GM23338 (cell line): ENCODE results near the gene EHF. TPM values are rescaled to one million over a fixed set of nuclear protein-coding genes. Genes with fewer than 3 reads are reported as not detected.

Source experiments
- ATAC-seq: fragments of 200-7000 bp; cut with Tn5 transposase; 3 replicates; pipeline ENCODE4 v1.9.1; 2020
- DNase-seq: peaks from one replicate; pipeline ENCODE4 v3.0.0-alpha.2; 2015; ENCODE audit warnings: low spot score
- H2AFZ ChIP-seq: fragments of 200-600 bp; sonication (generic); 2 replicates; pipeline ENCODE4 v1.8.0; 2016; ENCODE audit warnings: antibody characterized with exemption, mild to moderate bottlenecking, moderate library complexity
- H3F3A ChIP-seq: fragments of 200-600 bp; sonication (generic); replicated peaks from 2 replicates; pipeline ENCODE4 v1.8.0; 2017; ENCODE audit warnings: antibody characterized with exemption, mixed run types, low read depth
- H3K27ac ChIP-seq: fragments of 200-600 bp; sonication (generic); 2 replicates; pipeline ENCODE4 v1.6.1; 2016; ENCODE audit warnings: low read depth
- H3K27me3 ChIP-seq: fragments of 200-600 bp; sonication (generic); 2 replicates; pipeline ENCODE4 v1.8.0; 2016; ENCODE audit warnings: mild to moderate bottlenecking, mixed run types, moderate library complexity; ENCODE audit not compliant: insufficient read depth
- H3K36me3 ChIP-seq: fragments of 200-600 bp; sonication (generic); 2 replicates; pipeline ENCODE4 v1.8.0; 2016; ENCODE audit warnings: mild to moderate bottlenecking; ENCODE audit not compliant: insufficient read depth
- H3K4me1 ChIP-seq: fragments of 200-600 bp; sonication (generic); 2 replicates; pipeline ENCODE4 v1.8.0; 2016; ENCODE audit warnings: mild to moderate bottlenecking, moderate library complexity; ENCODE audit not compliant: insufficient read depth
- H3K4me2 ChIP-seq: fragments of 200-600 bp; sonication (generic); 2 replicates; pipeline ENCODE4 v1.7.1; 2017; ENCODE audit warnings: mixed run types
- H3K4me3 ChIP-seq: fragments of 200-600 bp; sonication (generic); 2 replicates; pipeline ENCODE4 v1.6.1; 2016; ENCODE audit warnings: mixed run types
- H3K79me2 ChIP-seq: fragments of 200-600 bp; sonication (generic); replicated peaks from 2 replicates; pipeline ENCODE4 v1.8.0; 2017; ENCODE audit warnings: mild to moderate bottlenecking; ENCODE audit not compliant: insufficient read depth
- H3K9me2 ChIP-seq: fragments of 200-600 bp; sonication (generic); 2 replicates; pipeline ENCODE4 v1.8.0; 2017; ENCODE audit not compliant: insufficient read depth
- H4K20me1 ChIP-seq: fragments of 200-600 bp; sonication (generic); replicated peaks from 2 replicates; pipeline ENCODE4 v1.8.0; 2017; ENCODE audit warnings: mild to moderate bottlenecking; ENCODE audit not compliant: insufficient read depth
- H3K27ac Mint-ChIP-seq: 2 replicates; pipeline ENCODE4 v1.8.0; 2020; ENCODE audit warnings: inconsistent platforms, mild to moderate bottlenecking, moderate library complexity, mixed read lengths
- H3K27me3 Mint-ChIP-seq: 3 replicates; pipeline ENCODE4 v1.8.0; 2022; ENCODE audit warnings: low read depth, mild to moderate bottlenecking, moderate library complexity, mixed read lengths, inconsistent platforms; ENCODE audit not compliant: insufficient read depth, poor library complexity
- H3K36me3 Mint-ChIP-seq: 3 replicates; pipeline ENCODE4 v1.8.0; 2021; ENCODE audit warnings: low read depth, mild to moderate bottlenecking, inconsistent platforms, moderate library complexity, mixed read lengths
- H3K4me1 Mint-ChIP-seq: 3 replicates; pipeline ENCODE4 v1.8.0; 2020; ENCODE audit warnings: mild to moderate bottlenecking, inconsistent platforms, mixed read lengths
- H3K4me3 Mint-ChIP-seq: 3 replicates; pipeline ENCODE4 v1.8.0; 2021; ENCODE audit warnings: moderate library complexity, mild to moderate bottlenecking, inconsistent platforms, mixed read lengths
- H3K9me3 Mint-ChIP-seq: 3 replicates; pipeline ENCODE4 v1.8.0; 2020; ENCODE audit warnings: moderate library complexity, mild to moderate bottlenecking, inconsistent platforms, mixed read lengths
- ETS1 ChIP-seq: IDR thresholded peaks from 2 replicates; pipeline ENCODE4 v1.6.1; 2016; ENCODE audit warnings: antibody characterized with exemption
- EZH2 ChIP-seq: fragments of 200-600 bp; sonication (generic); IDR thresholded peaks from one replicate; pipeline ENCODE4 v1.8.0; 2017; ENCODE audit warnings: antibody characterized with exemption, mild to moderate bottlenecking, low read depth; ENCODE audit not compliant: unreplicated experiment
- POLR2AphosphoS5 ChIP-seq: IDR thresholded peaks from 2 replicates; pipeline ENCODE4 v1.6.1; 2016; ENCODE audit warnings: antibody characterized with exemption, low read depth
- ZNF462 ChIP-seq: fragments of 250-450 bp; sonication (Bioruptor Pico); IDR thresholded peaks from 2 replicates; pipeline ENCODE4 v1.5.0; 2020; ENCODE audit warnings: mild to moderate bottlenecking, moderate library complexity
- polyA plus RNA-seq: library from polyadenylated mRNA; unstranded; fragments of >200 nt; fragmentation: Nextera tagmentation; extraction: Ambion mirVana; gene quantifications from 2 replicates; pipeline ENCODE4 v1.2.1, GENCODE V29; 2016
- total RNA-seq: library from RNA; depleted of rRNA; stranded (reverse); fragments of >200 nt; shearing (Covaris generic); gene quantifications from 2 replicates; pipeline ENCODE4 v1.2.3, GENCODE V29; 2014

The EHF gene
- total and polyA plus RNA-seq, 2 experiments from 2014 or later = not detected

GRCh38 chr11:34630544-34630943, 9.7 kb downstream of the EHF start (continued):
- TF ChIP-seq ZNF462 = no peak
- TF ChIP-seq ETS1 = no peak

- Mint-ChIP-seq H3K27me3 (peaks cover 3% of the 10 kb centered on the region), H3K9me3 (no peaks in the 10 kb centered on the region; the same call in 2 of the 3 replicates), H3K4me3 (no peak overlapping the region), H3K27ac (no peak overlapping the region), H3K4me1 (peaks cover 4% of the 10 kb centered on the region; the same call in 2 of the 3 replicates), H3K36me3 (no peaks in the 10 kb centered on the region)
- no peaks in the 10 kb centered on the region for H3K27me3 ChIP-seq
- H3K4me1 ChIP-seq = no peaks in the 10 kb centered on the region
- no peak for ATAC-seq
- H3K27ac ChIP-seq = no peak overlapping the region
- H4K20me1 ChIP-seq = no peaks in the 10 kb centered on the region
- H3F3A ChIP-seq = no peaks in the 10 kb centered on the region
- H3K9me2 ChIP-seq = peaks cover 12% of the 10 kb centered on the region
- H2AFZ ChIP-seq = no peak overlapping the region
- TF ChIP-seq POLR2AphosphoS5 = no peak
- no peak for TF ChIP-seq EZH2
- H3K79me2 ChIP-seq = no peaks in the 10 kb centered on the region
- no peak overlapping the region for H3K4me2 ChIP-seq
- no peak for DNase-seq
- no peaks in the 10 kb centered on the region for H3K36me3 ChIP-seq
- H3K4me3 ChIP-seq = no peak overlapping the region
Observed at GRCh38 chr11:34631297-34631696, 10.4 kb downstream of the EHF start.
